HepG2 (cell line): ENCODE data around the gene PSKH1. TPM values are rescaled to one million over a fixed set of nuclear protein-coding genes. Genes with fewer than 3 reads are reported as not detected.
A peak's percentile ranks its signal among the peaks of the same experiment; 100 is the strongest.

Source experiments
- ATF7 ChIP-seq, 2 experiments: fragments of 450-650 bp in 1 of 2; sonication (generic) in 1 of 2; formaldehyde crosslinking in 1 of 2; IDR thresholded peaks; 2 replicates each; pipeline versions ENCODE4 v1.4.0 to v1.6.1; 2016 to 2020; ENCODE audit warnings: antibody characterized with exemption in 1 of 2, mild to moderate bottlenecking in 1 of 2, missing genetic modification reagents in 1 of 2
- ATM ChIP-seq: fragments of 450-650 bp; IDR thresholded peaks from 2 replicates; pipeline ENCODE4 v1.7.1; 2017; ENCODE audit warnings: mild to moderate bottlenecking, borderline replicate concordance
- CREB3 ChIP-seq: sonication (generic); formaldehyde crosslinking; IDR thresholded peaks from 2 replicates; pipeline ENCODE4 v1.5.0; 2020; ENCODE audit warnings: missing genetic modification reagents
- ELF4 ChIP-seq: sonication (generic); formaldehyde crosslinking; IDR thresholded peaks from 2 replicates; pipeline ENCODE4 v1.5.0; 2020; ENCODE audit warnings: missing genetic modification reagents, mild to moderate bottlenecking, moderate library complexity, borderline replicate concordance
- GFI1 ChIP-seq: sonication (generic); formaldehyde crosslinking; IDR thresholded peaks from 2 replicates; pipeline ENCODE4 v1.5.0; 2020; ENCODE audit warnings: missing genetic modification reagents, mild to moderate bottlenecking, borderline replicate concordance
- ISX ChIP-seq: sonication (generic); formaldehyde crosslinking; conservative IDR thresholded peaks from 2 replicates; pipeline ENCODE4 v1.5.0; 2020; ENCODE audit warnings: missing genetic modification reagents
- KAT7 ChIP-seq: IDR thresholded peaks from 2 replicates; pipeline ENCODE4 v1.6.1; 2018; ENCODE audit warnings: borderline replicate concordance, missing compliant biosample characterization
- NBN ChIP-seq: fragments of 450-650 bp; conservative IDR thresholded peaks from 2 replicates; pipeline ENCODE4 v1.6.1; 2017
- NFKBIZ ChIP-seq: IDR thresholded peaks from 2 replicates; pipeline ENCODE4 v1.6.1; 2018; ENCODE audit warnings: missing genetic modification reagents, missing compliant biosample characterization
- POLR2G ChIP-seq: fragments of 200-400 bp; formaldehyde crosslinking; IDR thresholded peaks from 2 replicates; pipeline ENCODE4 v1.6.1; 2018; ENCODE audit warnings: mild to moderate bottlenecking, low read depth, low read length, moderate library complexity
- RNF219 ChIP-seq: sonication (generic); formaldehyde crosslinking; IDR thresholded peaks from 2 replicates; pipeline ENCODE4 v1.5.0; 2020; ENCODE audit warnings: mild to moderate bottlenecking, missing genetic modification reagents
- TAF15 ChIP-seq: fragments of 200-400 bp; formaldehyde crosslinking; IDR thresholded peaks from one replicate; pipeline ENCODE4 v1.6.1; 2018; ENCODE audit warnings: mild to moderate bottlenecking, low read depth, low read length; ENCODE audit not compliant: poor library complexity, severe bottlenecking
- TSC22D2 ChIP-seq: sonication (generic); formaldehyde crosslinking; IDR thresholded peaks from 2 replicates; pipeline ENCODE4 v1.5.1; 2020; ENCODE audit warnings: missing genetic modification reagents, mild to moderate bottlenecking, borderline replicate concordance
- ZFP1 ChIP-seq: IDR thresholded peaks from 2 replicates; pipeline ENCODE4 v1.6.1; 2016
- ZFP36L2 ChIP-seq: sonication (generic); formaldehyde crosslinking; IDR thresholded peaks from 2 replicates; pipeline ENCODE4 v1.4.0; 2020; ENCODE audit warnings: missing genetic modification reagents
- ZNF407 ChIP-seq: sonication (generic); formaldehyde crosslinking; IDR thresholded peaks from one replicate; pipeline ENCODE4 v1.5.1; 2020; ENCODE audit warnings: mild to moderate bottlenecking, missing genetic modification reagents; ENCODE audit errors: not compliant biosample characterization
- ZNF484 ChIP-seq: sonication (generic); formaldehyde crosslinking; IDR thresholded peaks from 2 replicates; pipeline ENCODE4 v1.5.1; 2020; ENCODE audit warnings: mild to moderate bottlenecking, low read depth, missing genetic modification reagents, borderline replicate concordance
- ZSCAN30 ChIP-seq: sonication (generic); formaldehyde crosslinking; IDR thresholded peaks from 2 replicates; pipeline ENCODE4 v1.5.0; 2020; ENCODE audit warnings: mild to moderate bottlenecking, missing genetic modification reagents
- polyA plus RNA-seq, 8 experiments: library from polyadenylated mRNA; depleted of rRNA in 3 of 8; stranded (reverse) in 7 of 8; unstranded in 1 of 8; fragments of >200 nt; fragmentation: Illumina TruSeq in 4 of 8; extraction: Trizol in 4 of 8; gene quantifications; 2 replicates each; pipeline versions ENCODE4 v1.2.1 to v1.2.3, GENCODE V29; 2011 to 2016; ENCODE audit warnings: low read depth in 4 of 8, missing spikeins in 1 of 8, mixed read lengths in 1 of 8; ENCODE audit not compliant: insufficient read depth in 1 of 8
- total RNA-seq, 5 experiments: library from RNA; depleted of rRNA; stranded (reverse); fragments of >200 nt; fragmentation: Illumina TruSeq; extraction: Trizol; gene quantifications; 2 replicates each; pipeline ENCODE4 v1.2.3, GENCODE V29; 2016; ENCODE audit warnings: low read depth in 1 of 5

The PSKH1 gene
- total and polyA plus RNA-seq, 2 of the 13 experiments (the other 11 are each of a cell fraction or from before 2014, with no cell fraction given), result 8.4 to 19.1 TPM

GRCh38 chr16:67936124-67936879 is 43.2 kb downstream of the PSKH1 start, which contains the start of gene PSMB10 (continued):
- TF ChIP-seq ELF4 (CRISPR knock-in tag) (0 out of 2 replicates have a peak, but pooled peaks have one; percentile 21), POLR2G (no peak; the same call in 1 of the 2 replicates), KAT7 (0 out of 2 replicates have a peak, but pooled peaks have one; percentile 14), TSC22D2 (CRISPR knock-in tag) (no peak), ZNF407 (CRISPR knock-in tag) (no peak), ISX (CRISPR knock-in tag) (no peak; the same call in 1 of the 2 replicates), ZFP36L2 (no peak), ZNF484 (CRISPR knock-in tag) (peak; percentile 78; the same call in 1 of the 2 replicates), NFKBIZ (CRISPR knock-in tag) (no peak), ATF7 (IDR thresholded peaks at IDR 0.05) (no peak), ATF7 (CRISPR knock-in tag; IDR thresholded peaks at IDR 0.05) (no peak), NBN (no peak), ATM (no peak), ZFP1 (CRISPR knock-in tag) (no peak), CREB3 (CRISPR knock-in tag) (peak; percentile 66; the same call in 1 of the 2 replicates), RNF219 (CRISPR knock-in tag) (peak; percentile 85), ZSCAN30 (CRISPR knock-in tag) (peak; percentile 90; the same call in 1 of the 2 replicates), TAF15 (peak; percentile 44), GFI1 (peak; percentile 68; the same call in 1 of the 2 replicates)
